Loucy (cell line): ENCODE data around the gene CACNA2D4.

Experiments
- H2AFZ ChIP-seq: fragments of 200-600 bp; sonication (generic); 2 replicates; pipeline ENCODE4 v1.6.0; 2016; ENCODE audit warnings: antibody characterized with exemption, mild to moderate bottlenecking, low read length, moderate library complexity
- H3F3A ChIP-seq: fragments of 200-600 bp; 2 replicates; pipeline ENCODE4 v1.6.0; 2016; ENCODE audit warnings: antibody characterized with exemption, low read depth, mild to moderate bottlenecking
- H3K27me3 ChIP-seq: fragments of 200-600 bp; sonication (generic); 2 replicates; pipeline ENCODE4 v1.6.1; 2014; ENCODE audit warnings: low read length, mild to moderate bottlenecking; ENCODE audit not compliant: insufficient read depth, poor library complexity, severe bottlenecking
- H3K36me3 ChIP-seq: fragments of 200-600 bp; sonication (generic); 2 replicates; pipeline ENCODE4 v1.6.1; 2016; ENCODE audit warnings: low read length; ENCODE audit not compliant: insufficient read depth
- H3K4me1 ChIP-seq: fragments of 200-600 bp; sonication (generic); 2 replicates; pipeline ENCODE4 v1.5.1; 2014; ENCODE audit warnings: low read length, mild to moderate bottlenecking; ENCODE audit not compliant: insufficient read depth, poor library complexity, severe bottlenecking
- H3K4me2 ChIP-seq: fragments of 200-600 bp; sonication (generic); 2 replicates; pipeline ENCODE4 v1.6.0; 2014; ENCODE audit warnings: antibody characterized with exemption, low read length, low read depth, mild to moderate bottlenecking; ENCODE audit not compliant: poor library complexity, severe bottlenecking
- H3K4me3 ChIP-seq: fragments of 200-600 bp; sonication (generic); 2 replicates; pipeline ENCODE4 v1.5.1; 2014; ENCODE audit warnings: low read length, mild to moderate bottlenecking, mixed read lengths; ENCODE audit not compliant: poor library complexity, severe bottlenecking
- H3K79me2 ChIP-seq: fragments of 200-600 bp; sonication (generic); 2 replicates; pipeline ENCODE4 v1.6.1; 2014; ENCODE audit warnings: low read length; ENCODE audit not compliant: insufficient read depth
- H3K9ac ChIP-seq: fragments of 200-600 bp; sonication (generic); 2 replicates; pipeline ENCODE4 v1.6.0; 2014; ENCODE audit warnings: mild to moderate bottlenecking, low read depth, low read length, moderate library complexity; ENCODE audit not compliant: poor library complexity, severe bottlenecking
- H3K9me2 ChIP-seq: fragments of 200-600 bp; sonication (generic); replicated peaks from 2 replicates; pipeline ENCODE4 v1.6.1; 2016; ENCODE audit warnings: low read depth, low read length, mixed read lengths
- H3K9me3 ChIP-seq: fragments of 200-600 bp; sonication (generic); 2 replicates; pipeline ENCODE4 v1.6.1; 2014; ENCODE audit warnings: mild to moderate bottlenecking, antibody characterized with exemption, low read length, low read depth; ENCODE audit not compliant: insufficient read depth
- H4K20me1 ChIP-seq: fragments of 200-600 bp; sonication (generic); 2 replicates; pipeline ENCODE4 v1.6.0; 2014; ENCODE audit warnings: antibody characterized with exemption, low read length, mild to moderate bottlenecking; ENCODE audit not compliant: insufficient read depth, poor library complexity, severe bottlenecking
- EZH2phosphoT487 ChIP-seq: fragments of 200-600 bp; IDR thresholded peaks from 2 replicates; pipeline ENCODE4 v1.6.1; 2018; ENCODE audit warnings: antibody characterized with exemption, mild to moderate bottlenecking, moderate library complexity, borderline replicate concordance
- TF ChIP-seq, protein P1 (sequence below): fragments of 200-600 bp; sonication (generic); conservative IDR thresholded peaks from 2 replicates; pipeline ENCODE4 v1.5.1; 2014; ENCODE audit warnings: mild to moderate bottlenecking, antibody characterized with exemption, low read length

CACNA2D4 gene

GRCh38 chr12:1885082-1885596 lies 33.3 kb downstream of the CACNA2D4 start:
- Histone ChIP-seq H3K27me3 (no peaks in the 10 kb centered on the region), H3K4me3 (no peak overlapping the region)
- TF ChIP-seq, protein P1, sequence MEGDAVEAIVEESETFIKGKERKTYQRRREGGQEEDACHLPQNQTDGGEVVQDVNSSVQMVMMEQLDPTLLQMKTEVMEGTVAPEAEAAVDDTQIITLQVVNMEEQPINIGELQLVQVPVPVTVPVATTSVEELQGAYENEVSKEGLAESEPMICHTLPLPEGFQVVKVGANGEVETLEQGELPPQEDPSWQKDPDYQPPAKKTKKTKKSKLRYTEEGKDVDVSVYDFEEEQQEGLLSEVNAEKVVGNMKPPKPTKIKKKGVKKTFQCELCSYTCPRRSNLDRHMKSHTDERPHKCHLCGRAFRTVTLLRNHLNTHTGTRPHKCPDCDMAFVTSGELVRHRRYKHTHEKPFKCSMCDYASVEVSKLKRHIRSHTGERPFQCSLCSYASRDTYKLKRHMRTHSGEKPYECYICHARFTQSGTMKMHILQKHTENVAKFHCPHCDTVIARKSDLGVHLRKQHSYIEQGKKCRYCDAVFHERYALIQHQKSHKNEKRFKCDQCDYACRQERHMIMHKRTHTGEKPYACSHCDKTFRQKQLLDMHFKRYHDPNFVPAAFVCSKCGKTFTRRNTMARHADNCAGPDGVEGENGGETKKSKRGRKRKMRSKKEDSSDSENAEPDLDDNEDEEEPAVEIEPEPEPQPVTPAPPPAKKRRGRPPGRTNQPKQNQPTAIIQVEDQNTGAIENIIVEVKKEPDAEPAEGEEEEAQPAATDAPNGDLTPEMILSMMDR = no peak
- TF ChIP-seq EZH2phosphoT487 = no peak

DNA sequence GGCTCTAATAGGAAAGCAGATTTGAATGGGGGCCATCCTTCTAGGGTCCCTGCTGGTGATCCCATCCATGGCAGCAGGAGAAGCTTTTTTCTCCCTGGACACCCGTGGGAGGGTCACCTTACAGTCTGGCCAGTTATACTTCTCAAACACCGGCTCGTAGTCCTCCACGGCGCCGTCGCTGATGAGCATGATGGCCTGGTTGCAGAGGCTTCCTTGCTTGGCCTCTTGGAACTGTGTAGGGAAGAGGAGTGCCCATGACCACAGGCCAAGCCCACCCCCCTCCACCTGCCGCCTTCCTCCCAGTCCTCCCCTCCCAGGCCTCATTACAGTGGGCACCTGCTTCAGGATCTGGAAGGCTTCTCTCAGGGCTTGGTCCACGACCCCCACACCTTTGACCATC lies 33.8 kb downstream of the CACNA2D4 start:
- no peak for TF ChIP-seq EZH2phosphoT487
- TF ChIP-seq, protein P1 = no peak
- no peaks in the 10 kb centered on the region for H3K79me2 ChIP-seq
- no peaks in the 10 kb centered on the region for H3K9me3 ChIP-seq
- no peak overlapping the region for H3K4me2 ChIP-seq
- H3F3A ChIP-seq = no peaks in the 10 kb centered on the region
- H3K9me2 ChIP-seq = no peaks in the 10 kb centered on the region
- H3K4me3 ChIP-seq = no peak overlapping the region
- no peaks in the 10 kb centered on the region for H4K20me1 ChIP-seq
- H3K4me1 ChIP-seq = no peaks in the 10 kb centered on the region
- H3K36me3 ChIP-seq = no peaks in the 10 kb centered on the region
- no peak overlapping the region for H3K9ac ChIP-seq
- no peaks in the 10 kb centered on the region for H3K27me3 ChIP-seq
- no peak overlapping the region for H2AFZ ChIP-seq

More at GRCh38 chr12:1885082-1885596, 33.3 kb downstream of the CACNA2D4 start:
- H3K4me1 ChIP-seq = no peaks in the 10 kb centered on the region
- no peak overlapping the region for H3K4me2 ChIP-seq
- no peaks in the 10 kb centered on the region for H3F3A ChIP-seq
- no peaks in the 10 kb centered on the region for H3K9me2 ChIP-seq
- no peaks in the 10 kb centered on the region for H4K20me1 ChIP-seq
- H3K9ac ChIP-seq = no peak overlapping the region
- H3K9me3 ChIP-seq = no peaks in the 10 kb centered on the region
- H3K36me3 ChIP-seq = no peaks in the 10 kb centered on the region
- no peaks in the 10 kb centered on the region for H3K79me2 ChIP-seq
- no peak overlapping the region for H2AFZ ChIP-seq

DNA sequence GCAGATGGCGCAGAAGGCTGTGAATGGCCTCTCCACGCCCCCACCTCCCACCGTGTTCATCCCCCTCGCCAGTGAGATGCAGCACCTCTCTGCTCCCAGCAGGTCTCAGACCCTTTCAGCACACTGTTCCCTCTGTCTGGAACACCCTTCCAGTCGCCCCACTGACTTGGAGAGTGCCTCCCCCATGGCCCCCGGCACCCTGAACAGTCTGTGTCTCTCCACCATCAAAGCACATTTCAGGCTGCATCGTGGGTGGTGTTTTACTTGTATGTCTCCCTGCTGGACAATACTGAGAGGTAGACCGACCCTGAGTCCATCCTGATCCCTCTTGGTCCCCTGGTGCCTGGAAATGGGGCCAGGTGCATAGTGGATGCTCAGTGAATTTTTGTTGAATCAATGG lies 34.9 kb downstream of the CACNA2D4 start:
- no peaks in the 10 kb centered on the region for H3K79me2 ChIP-seq
- no peak overlapping the region for H3K4me3 ChIP-seq
- no peaks in the 10 kb centered on the region for H4K20me1 ChIP-seq
- no peaks in the 10 kb centered on the region for H3K9me3 ChIP-seq
- H3F3A ChIP-seq = no peaks in the 10 kb centered on the region
- no peaks in the 10 kb centered on the region for H3K9me2 ChIP-seq
- H3K4me1 ChIP-seq = no peaks in the 10 kb centered on the region
- H2AFZ ChIP-seq = no peak overlapping the region
- no peak overlapping the region for H3K4me2 ChIP-seq
- no peaks in the 10 kb centered on the region for H3K36me3 ChIP-seq
- H3K27me3 ChIP-seq = no peaks in the 10 kb centered on the region
- no peak for TF ChIP-seq EZH2phosphoT487
- TF ChIP-seq, protein P1 = no peak
- H3K9ac ChIP-seq = no peak overlapping the region
